Measurements from ENCODE around the gene PNPLA8. TPM values are rescaled to one million over a fixed set of nuclear protein-coding genes. Genes with fewer than 3 reads are reported as not detected.

PNPLA8 gene
- total and polyA plus RNA-seq, 2 donors from 2014 or later = 17.7 to 33.9 TPM

DNA sequence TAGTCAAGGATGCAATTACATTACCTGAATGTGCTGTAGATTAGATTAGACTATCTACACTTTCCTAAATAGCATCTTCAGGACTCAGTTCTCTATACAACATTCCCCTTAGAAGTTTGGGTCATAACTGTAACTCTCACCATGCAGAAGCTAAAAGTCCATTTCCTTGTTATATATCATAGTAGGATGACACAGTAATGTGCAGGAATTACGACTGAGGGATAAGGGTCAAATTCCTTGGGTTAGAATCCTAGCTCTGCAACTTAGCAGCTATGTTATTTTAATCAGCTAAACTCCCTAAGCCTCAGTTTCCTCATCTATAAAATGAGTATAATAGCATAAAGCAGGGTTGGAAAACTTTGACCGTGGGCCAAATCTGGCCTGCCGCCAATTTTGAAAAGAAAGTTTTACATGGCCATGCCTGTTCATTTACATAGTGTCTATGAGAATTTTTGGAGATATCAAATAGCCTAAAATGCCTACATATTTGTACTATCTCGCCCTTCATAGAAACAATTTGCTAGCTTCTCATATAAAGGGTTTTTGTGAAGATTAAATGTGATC, 84.5 kb downstream of the PNPLA8 start:
- Histone ChIP-seq H3K27me3 (ENCODE audit: control insufficient read depth, insufficient read depth, low read length) (no peaks in the 10 kb centered on the region), H3K36me3 (ENCODE audit: control insufficient read depth in 2 of 3, insufficient read depth in 3 of 3, low read length in 3 of 3) (no peaks in the 10 kb centered on the region), H3K4me3 (ENCODE audit: low read length in 3 of 3) (no peak overlapping the region), H3K9me3 (ENCODE audit: control insufficient read depth in 2 of 3, insufficient read depth in 1 of 3, low read length in 3 of 3) (no peaks in the 10 kb centered on the region), H3K9ac (ENCODE audit: low read length in 3 of 3) (no peak overlapping the region), H3K27ac (ENCODE audit: low read depth in 2 of 2, low read length in 2 of 2) (no peak overlapping the region), H3K4me1 (ENCODE audit: control insufficient read depth in 2 of 3, insufficient read depth in 2 of 3, low read depth in 1 of 3, low read length in 3 of 3) (no peaks in the 10 kb centered on the region)
- TF ChIP-seq, protein P1, sequence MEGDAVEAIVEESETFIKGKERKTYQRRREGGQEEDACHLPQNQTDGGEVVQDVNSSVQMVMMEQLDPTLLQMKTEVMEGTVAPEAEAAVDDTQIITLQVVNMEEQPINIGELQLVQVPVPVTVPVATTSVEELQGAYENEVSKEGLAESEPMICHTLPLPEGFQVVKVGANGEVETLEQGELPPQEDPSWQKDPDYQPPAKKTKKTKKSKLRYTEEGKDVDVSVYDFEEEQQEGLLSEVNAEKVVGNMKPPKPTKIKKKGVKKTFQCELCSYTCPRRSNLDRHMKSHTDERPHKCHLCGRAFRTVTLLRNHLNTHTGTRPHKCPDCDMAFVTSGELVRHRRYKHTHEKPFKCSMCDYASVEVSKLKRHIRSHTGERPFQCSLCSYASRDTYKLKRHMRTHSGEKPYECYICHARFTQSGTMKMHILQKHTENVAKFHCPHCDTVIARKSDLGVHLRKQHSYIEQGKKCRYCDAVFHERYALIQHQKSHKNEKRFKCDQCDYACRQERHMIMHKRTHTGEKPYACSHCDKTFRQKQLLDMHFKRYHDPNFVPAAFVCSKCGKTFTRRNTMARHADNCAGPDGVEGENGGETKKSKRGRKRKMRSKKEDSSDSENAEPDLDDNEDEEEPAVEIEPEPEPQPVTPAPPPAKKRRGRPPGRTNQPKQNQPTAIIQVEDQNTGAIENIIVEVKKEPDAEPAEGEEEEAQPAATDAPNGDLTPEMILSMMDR (IDR thresholded peaks at IDR 0.05; ENCODE audit: borderline replicate concordance, extremely low read depth, insufficient read depth) = no peak
- FAIRE-seq (no peak), DNase-seq (no peak)
- intact Hi-C loops (cut with DNase I) = no loop called here

DNA sequence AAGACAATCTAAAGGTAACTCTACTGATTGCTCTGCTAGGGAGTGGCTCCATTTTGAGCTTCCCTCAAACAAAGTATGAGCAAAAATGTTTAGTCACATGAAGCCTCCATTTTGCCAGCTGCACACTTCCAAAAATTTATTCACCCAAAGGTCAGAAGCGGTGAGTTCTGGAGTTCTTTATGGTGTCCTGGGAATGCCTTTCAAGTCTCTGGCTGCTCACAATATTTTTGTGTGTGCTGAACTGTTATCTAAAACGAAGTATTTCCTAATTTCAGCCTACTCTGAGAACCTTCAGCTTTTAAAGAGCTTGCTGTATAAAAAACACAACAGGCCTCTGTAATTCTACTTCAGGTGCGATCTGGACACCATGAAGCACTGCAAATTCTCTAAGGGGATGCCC, 85.3 kb downstream of the PNPLA8 start:
- no peak for DNase-seq
- TF ChIP-seq, protein P1 (IDR thresholded peaks at IDR 0.05; ENCODE audit: borderline replicate concordance, extremely low read depth, insufficient read depth) = no peak
- Histone ChIP-seq H3K4me1 (ENCODE audit: control insufficient read depth in 2 of 3, insufficient read depth in 2 of 3, low read depth in 1 of 3, low read length in 3 of 3) (no peaks in the 10 kb centered on the region), H3K4me3 (ENCODE audit: low read length in 3 of 3) (no peak overlapping the region), H3K9ac (ENCODE audit: low read length in 3 of 3) (no peak overlapping the region), H3K27ac (ENCODE audit: low read depth in 2 of 2, low read length in 2 of 2) (no peak overlapping the region), H3K36me3 (ENCODE audit: control insufficient read depth in 2 of 3, insufficient read depth in 3 of 3, low read length in 3 of 3) (no peaks in the 10 kb centered on the region), H3K27me3 (ENCODE audit: control insufficient read depth, insufficient read depth, low read length) (no peaks in the 10 kb centered on the region), H3K9me3 (ENCODE audit: control insufficient read depth in 2 of 3, insufficient read depth in 1 of 3, low read length in 3 of 3) (no peaks in the 10 kb centered on the region)
- intact Hi-C loops (cut with DNase I) = no loop called here
- no peak for FAIRE-seq

DNA sequence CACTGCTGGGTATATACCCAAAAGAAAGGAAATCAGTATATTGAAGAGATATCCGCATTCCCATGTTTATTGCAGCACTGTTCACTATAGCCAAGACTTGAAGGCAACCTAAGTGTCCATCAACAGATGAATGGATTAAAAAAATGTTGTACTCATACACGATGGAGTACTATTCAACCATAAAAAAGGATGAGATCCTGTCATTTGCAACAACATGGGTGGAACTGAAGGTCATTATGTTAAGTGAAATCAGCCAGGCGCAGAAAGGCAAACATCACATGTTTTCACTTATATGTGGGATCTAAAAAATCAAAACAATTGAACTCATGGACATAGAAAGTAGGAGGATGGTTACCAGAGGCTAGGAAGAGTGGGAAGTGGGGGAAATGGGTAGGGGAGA, 89.0 kb downstream of the PNPLA8 start:
- H3K4me1 ChIP-seq (ENCODE audit: control insufficient read depth in 2 of 3, insufficient read depth in 2 of 3, low read depth in 1 of 3, low read length in 3 of 3) = no peaks in the 10 kb centered on the region
- H3K9ac ChIP-seq (ENCODE audit: low read length in 3 of 3) = no peak overlapping the region
- H3K4me3 ChIP-seq (ENCODE audit: low read length in 3 of 3) = no peak overlapping the region
- H3K27ac ChIP-seq (ENCODE audit: low read depth in 2 of 2, low read length in 2 of 2) = no peak overlapping the region
- H3K36me3 ChIP-seq (ENCODE audit: control insufficient read depth in 2 of 3, insufficient read depth in 3 of 3, low read length in 3 of 3) = no peaks in the 10 kb centered on the region
- DNase-seq = no peak
- no peaks in the 10 kb centered on the region for H3K27me3 ChIP-seq (ENCODE audit: control insufficient read depth, insufficient read depth, low read length)
- intact Hi-C loops (cut with DNase I) = no loop called here
- no peaks in the 10 kb centered on the region for H3K9me3 ChIP-seq (ENCODE audit: control insufficient read depth in 2 of 3, insufficient read depth in 1 of 3, low read length in 3 of 3)
- TF ChIP-seq, protein P1 (IDR thresholded peaks at IDR 0.05; ENCODE audit: borderline replicate concordance, extremely low read depth, insufficient read depth) = no peak
- no peak for FAIRE-seq

DNA sequence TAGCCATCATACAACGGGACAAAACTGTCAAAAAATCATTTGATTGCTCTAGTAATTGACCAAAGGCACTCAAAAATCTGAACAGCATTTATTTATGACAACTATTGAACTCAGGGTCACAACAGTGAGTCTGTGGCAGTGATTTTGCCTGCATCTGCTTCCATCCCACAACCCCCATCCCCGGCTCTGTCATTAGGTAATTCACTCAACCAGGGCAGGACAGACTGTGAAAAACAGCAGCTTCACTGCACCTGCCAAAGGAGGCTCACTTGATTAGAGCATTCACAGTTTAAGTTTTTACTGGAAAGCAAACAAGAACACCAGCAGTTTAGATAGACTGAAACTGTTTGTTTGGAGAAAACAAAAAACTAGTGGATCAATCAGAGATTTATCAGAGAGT, 91.9 kb downstream of the PNPLA8 start:
- intact Hi-C loops (cut with DNase I) = no loop called here
- Histone ChIP-seq H3K36me3 (ENCODE audit: control insufficient read depth in 2 of 3, insufficient read depth in 3 of 3, low read length in 3 of 3) (no peaks in the 10 kb centered on the region), H3K27ac (ENCODE audit: low read depth in 2 of 2, low read length in 2 of 2) (no peak overlapping the region), H3K27me3 (ENCODE audit: control insufficient read depth, insufficient read depth, low read length) (no peaks in the 10 kb centered on the region), H3K9ac (ENCODE audit: low read length in 3 of 3) (no peak overlapping the region), H3K4me1 (ENCODE audit: control insufficient read depth in 2 of 3, insufficient read depth in 2 of 3, low read depth in 1 of 3, low read length in 3 of 3) (no peaks in the 10 kb centered on the region), H3K9me3 (ENCODE audit: control insufficient read depth in 2 of 3, insufficient read depth in 1 of 3, low read length in 3 of 3) (no peaks in the 10 kb centered on the region), H3K4me3 (ENCODE audit: low read length in 3 of 3) (no peak overlapping the region)
- peak in 1 of 5 donors; percentile 36 for DNase-seq
- no peak for FAIRE-seq
- TF ChIP-seq, protein P1 (IDR thresholded peaks at IDR 0.05; ENCODE audit: borderline replicate concordance, extremely low read depth, insufficient read depth) = no peak

Data from kidney (tissue), 14 donors.